RWPE1 (cell line): ENCODE results near the gene PPP2R5B.

Experiments
- CTCF ChIA-PET: fragments of 350-600 bp; sonication (Branson Sonifier 250); formaldehyde crosslinking; extraction: SDS; loops from one replicate; lab custom pipeline; 2021; lab: Yijun Ruan, JAX
- POLR2A ChIA-PET: fragments of 400-600 bp; formaldehyde crosslinking; extraction: SDS; loops from one replicate; lab custom pipeline; 2020; ENCODE audit warnings: antibody characterized with exemption; ENCODE audit not compliant: low non-redundant PET; lab: Yijun Ruan, JAX
- DNase-seq: peaks from one replicate; pipeline ENCODE4 v3.0.0; 2012; ENCODE audit warnings: low spot score
- H3K27ac ChIP-seq: fragments of 450-650 bp; 2 replicates; pipeline ENCODE4 v1.5.1; 2017
- CTCF ChIP-seq: fragments of 450-650 bp; conservative IDR thresholded peaks from 2 replicates; pipeline ENCODE4 v1.5.1; 2017; ENCODE audit warnings: low read depth, mild to moderate bottlenecking

The PPP2R5B gene

DNA sequence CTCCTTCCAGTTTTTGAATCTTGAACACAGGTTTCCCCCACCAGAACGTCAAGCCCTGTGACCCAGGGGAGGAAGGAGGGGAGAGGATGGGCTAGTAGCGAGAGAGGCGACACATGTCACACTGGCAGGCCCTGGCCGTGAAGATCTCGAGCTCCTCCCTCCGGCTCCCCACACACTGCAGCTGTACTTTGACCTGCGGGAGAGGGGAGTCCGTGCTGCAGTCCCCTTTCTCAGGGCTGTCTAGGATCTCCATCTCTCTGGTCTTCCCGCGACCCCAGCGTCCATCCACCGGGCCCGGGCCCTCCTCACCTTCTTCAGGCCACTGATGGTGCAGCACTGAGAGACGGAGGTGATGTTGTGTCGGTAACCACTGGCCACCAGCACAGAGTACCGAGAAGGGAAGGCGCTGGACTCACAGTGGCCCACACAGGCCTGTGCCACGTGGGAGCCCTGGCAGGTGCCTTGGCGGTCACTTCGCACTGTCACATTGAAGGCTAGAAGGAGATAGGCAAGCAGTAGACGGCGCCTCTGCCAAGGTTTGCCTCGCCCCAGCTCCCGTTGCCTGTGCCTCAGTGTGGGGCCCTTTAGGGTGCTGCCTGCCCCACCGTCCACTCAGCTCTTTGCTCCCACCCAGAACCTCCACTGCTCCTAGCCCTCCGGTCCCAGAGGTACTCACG lies 10.3 kb downstream of the PPP2R5B start:
- CTCF ChIA-PET: interaction anchor here (0.6 kb wide), 1 partner anchor 480 kb away, joined by 5 read pairs; no protein-coding TSS in a partner anchor
- TF ChIP-seq CTCF: no peak
- H3K27ac ChIP-seq: no peak overlapping the region; the same call in 1 of the 2 replicates
- POLR2A ChIA-PET: no interaction called here
- no peak for DNase-seq

DNA sequence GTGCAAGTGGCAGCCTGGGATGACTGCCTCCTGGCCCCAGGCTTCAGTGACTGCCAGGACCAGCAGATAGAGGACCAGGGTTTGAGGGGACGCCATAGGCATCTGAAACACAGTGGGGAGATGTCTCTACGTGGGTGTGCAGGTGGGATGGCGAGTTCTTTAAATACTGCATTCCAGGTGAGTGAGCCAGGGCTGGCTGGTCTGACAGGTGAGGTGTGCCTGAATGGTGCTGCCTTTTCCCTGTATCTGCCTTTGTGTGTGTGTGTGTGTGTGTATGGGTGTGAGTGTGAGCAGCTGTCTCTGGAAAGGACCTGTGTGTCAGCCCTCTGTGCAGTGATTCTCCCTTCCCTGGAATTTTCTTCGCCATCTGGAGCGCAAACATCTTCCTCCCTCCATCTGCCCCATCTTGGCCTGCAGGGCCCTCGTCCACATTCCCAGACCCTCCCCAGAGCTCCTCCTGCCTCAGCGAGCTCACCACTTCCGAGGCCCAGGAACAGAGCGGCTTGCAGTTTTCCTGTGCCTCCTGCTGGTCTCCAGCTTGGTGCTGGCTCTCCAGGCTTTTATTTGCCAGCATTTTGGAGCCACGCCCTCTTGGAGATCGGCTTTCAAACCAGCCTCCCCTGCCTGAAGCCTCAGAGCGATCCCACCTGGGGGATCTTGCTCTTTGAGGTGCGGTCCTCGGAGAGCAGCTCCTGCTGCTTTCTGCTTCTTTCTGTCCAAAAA lies 11.0 kb downstream of the PPP2R5B start, which contains the start of gene GPHA2:
Gene GPHA2, minus strand, starts transcription at position 535 of the 723 bp plus-strand sequence. Its CDS starts 433 bp downstream, at position 102.
- CTCF ChIA-PET: interaction anchor here (0.6 to 1.0 kb wide), 2 partner anchors 66 to 78 kb away, joined by 3 to 4 read pairs; partner anchors contain the start of gene ARL2
- H3K27ac ChIP-seq: peak within 1 kb of the TSS; percentile 7; the same call in 1 of the 2 replicates
- no peak for TF ChIP-seq CTCF
- POLR2A ChIA-PET: no interaction called here
- DNase-seq: no peak

GRCh38 chr11:64936539-64936938 lies 12.1 kb downstream of the PPP2R5B start:
- DNase-seq: no peak
- TF ChIP-seq CTCF: no peak
- ChIA-PET CTCF (interaction anchor here (0.6 to 1.0 kb wide), 2 partner anchors 67 to 77 kb away, joined by 3 to 4 read pairs; partner anchors contain the start of gene ARL2), POLR2A (no interaction called here)
- peak overlapping the region; percentile 6; the same call in 1 of the 2 replicates for H3K27ac ChIP-seq

DNA sequence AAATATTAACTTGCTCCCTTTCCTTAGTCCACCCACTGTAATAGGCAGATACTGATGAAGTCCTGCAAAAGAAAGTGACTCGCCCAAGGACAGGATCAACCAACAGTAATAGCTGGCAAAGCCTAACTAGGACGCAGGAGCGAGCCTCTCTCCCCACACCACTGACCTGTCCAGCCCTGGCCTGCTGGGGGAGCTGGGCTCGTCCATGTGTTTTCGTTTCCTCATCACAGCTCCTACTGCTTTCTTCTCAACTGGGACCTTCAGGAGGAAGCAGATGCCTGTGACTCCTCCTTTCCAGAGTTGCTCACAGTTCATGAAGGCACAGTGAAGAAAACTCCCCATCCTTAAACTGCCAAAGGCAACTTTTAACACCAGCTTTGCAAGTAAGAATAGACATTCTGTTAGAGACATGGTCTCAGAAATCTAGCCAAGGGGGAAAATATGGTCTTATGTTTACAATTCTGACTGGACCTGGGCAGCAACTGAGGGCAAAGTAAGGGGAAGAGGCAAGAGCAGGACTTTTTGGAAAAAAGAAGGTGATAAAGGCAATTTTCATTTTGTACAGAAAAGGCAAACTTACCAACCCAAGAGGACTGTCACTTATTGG lies 22.8 kb downstream of the PPP2R5B start:
- H3K27ac ChIP-seq: no peak overlapping the region
- no peak for DNase-seq
- no peak for TF ChIP-seq CTCF
- ChIA-PET CTCF (no interaction called here), POLR2A (no interaction called here)

DNA sequence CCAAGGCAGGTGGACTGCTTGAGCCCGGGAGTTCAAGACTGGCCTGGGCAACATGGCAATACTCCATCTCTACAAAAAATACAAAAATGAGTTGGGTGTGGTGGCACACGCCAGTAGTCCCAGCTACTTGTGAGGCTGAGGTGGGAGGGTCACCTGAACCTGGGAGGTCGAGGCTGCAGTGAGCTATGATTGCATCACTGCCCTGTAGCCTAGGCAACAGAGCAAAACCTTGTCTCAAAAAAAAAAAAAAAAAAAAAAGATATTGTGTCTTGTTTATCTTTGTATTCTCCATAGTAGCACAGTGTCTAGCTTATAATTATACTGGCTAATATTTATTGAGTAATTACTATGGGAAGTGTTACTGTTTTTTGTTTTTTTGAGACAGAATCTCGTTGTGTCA lies 27.0 kb downstream of the PPP2R5B start:
- H3K27ac ChIP-seq: no peak overlapping the region
- ChIA-PET CTCF (interaction anchor here (0.6 to 1.3 kb wide), 2 partner anchors 9 to 63 kb away, joined by 3 to 5 read pairs; no protein-coding TSS in a partner anchor), POLR2A (no interaction called here)
- no peak for TF ChIP-seq CTCF
- DNase-seq: no peak

DNA sequence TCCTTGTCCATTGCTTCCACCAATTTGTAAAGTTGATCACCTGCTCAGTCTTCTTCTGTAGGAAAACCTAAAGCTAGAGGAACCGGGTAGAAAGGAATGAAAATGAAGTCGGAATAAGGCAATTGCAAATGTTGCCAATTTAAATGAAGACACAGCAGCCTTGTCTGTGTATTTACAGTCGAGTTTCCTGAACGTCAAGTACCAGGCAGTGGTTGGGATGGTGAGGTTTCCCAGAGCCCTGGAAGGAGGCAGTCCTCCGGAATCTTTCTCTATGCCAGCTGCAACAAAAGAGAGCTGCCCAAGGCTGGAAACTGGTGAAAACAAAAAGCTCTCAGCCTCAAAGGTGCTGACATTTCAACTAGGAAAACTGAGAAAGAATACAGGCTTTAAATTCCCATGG lies 29.7 kb downstream of the PPP2R5B start:
- no peak for TF ChIP-seq CTCF
- H3K27ac ChIP-seq: no peak overlapping the region
- POLR2A ChIA-PET: no interaction called here
- no peak for DNase-seq
- CTCF ChIA-PET: no interaction called here
